GM12878 (cell line): Measurements from ENCODE around the gene SMARCAD1. TPM values are rescaled to one million over a fixed set of nuclear protein-coding genes. Genes with fewer than 3 reads are reported as not detected.
A peak's percentile ranks its signal among the peaks of the same experiment; 100 is the strongest.

ENCODE experiments used
- ATAC-seq: fragments of 200-7000 bp; cut with Tn5 transposase; 3 replicates; pipeline ENCODE4 v1.9.1; 2020; ENCODE audit warnings: mild to moderate bottlenecking, moderate library complexity
- BruUV-seq: library from RNA; stranded (reverse); fragments of 400-500 nt; replicated peaks from 2 replicates; lab custom pipeline; 2021; lab: Mats Ljungman, UMichigan
- CTCF ChIA-PET: fragments of 300-600 bp; sonication (Branson Sonifier 250); formaldehyde crosslinking; extraction: SDS; loops from one replicate; lab custom pipeline; 2021; ENCODE audit warnings: inconsistent platforms; lab: Yijun Ruan, JAX
- POLR2A ChIA-PET: fragments of 350-600 bp; formaldehyde crosslinking; extraction: SDS; loops from one replicate; lab custom pipeline; 2021; ENCODE audit warnings: inconsistent platforms; lab: Charles Lee
- RAD21 ChIA-PET: fragments of 300-600 bp; sonication (Branson Sonifier 250); formaldehyde crosslinking; loops from one replicate; lab custom pipeline; 2023; ENCODE audit warnings: antibody characterized with exemption; ENCODE audit not compliant: unreplicated experiment; lab: Charles Lee
- SMC1A ChIA-PET: fragments of 300-600 bp; sonication (Branson Sonifier 250); formaldehyde crosslinking; loops from one replicate; lab custom pipeline; 2023; ENCODE audit not compliant: unreplicated experiment, uncharacterized antibody; lab: Charles Lee
- DNase-seq: peaks from one replicate; pipeline ENCODE4 v3.0.0-alpha.2; 2011; ENCODE audit warnings: low read depth, low spot score
- FAIRE-seq: peaks from 3 replicates; lab custom pipeline; 2011; peaks lifted over from hg19 to GRCh38; lab: Jason Lieb, UNC
- H2AFZ ChIP-seq: 2 replicates; pipeline ENCODE4 v1.6.0; 2011; ENCODE audit warnings: low read depth, low read length, control low read depth; ENCODE audit not compliant: control insufficient read depth
- H3K27ac ChIP-seq: 2 replicates; pipeline ENCODE4 v1.5.1; 2011; ENCODE audit warnings: control low read depth; ENCODE audit not compliant: control insufficient read depth, insufficient read depth
- H3K27me3 ChIP-seq, 2 experiments: replicated peaks in 1 of 2; 2 replicates each; pipeline versions ENCODE4 v1.6.0 to v1.6.1; 2011; ENCODE audit warnings: low read length in 1 of 2; ENCODE audit not compliant: control insufficient read depth in 2 of 2, insufficient read depth in 2 of 2
- H3K36me3 ChIP-seq, 2 experiments: 2 replicates each; pipeline ENCODE4 v1.5.1; 2011; ENCODE audit warnings: low read length in 1 of 2; ENCODE audit not compliant: control insufficient read depth in 2 of 2, insufficient read depth in 2 of 2
- H3K4me1 ChIP-seq: 2 replicates; pipeline ENCODE4 v1.6.1; 2011; ENCODE audit warnings: mild to moderate bottlenecking, low read length, moderate library complexity, mixed read lengths; ENCODE audit not compliant: control insufficient read depth, insufficient read depth
- H3K4me2 ChIP-seq: 2 replicates; pipeline ENCODE4 v1.6.0; 2011; ENCODE audit warnings: control low read depth; ENCODE audit not compliant: control insufficient read depth, insufficient read depth
- H3K4me3 ChIP-seq: fragments of 200-600 bp; sonication (generic); 2 replicates; pipeline ENCODE4 v1.5.1; 2016
- H3K79me2 ChIP-seq: 2 replicates; pipeline ENCODE4 v1.6.0; 2011; ENCODE audit warnings: low read length; ENCODE audit not compliant: control insufficient read depth, insufficient read depth
- H3K9ac ChIP-seq: 2 replicates; pipeline ENCODE4 v1.8.0; 2011; ENCODE audit warnings: low read length, control low read depth, mixed read lengths; ENCODE audit not compliant: control insufficient read depth, insufficient read depth
- H3K9me3 ChIP-seq: replicated peaks from 3 replicates; pipeline ENCODE4 v1.5.1; 2011; ENCODE audit warnings: mild to moderate bottlenecking, low read length; ENCODE audit not compliant: control insufficient read depth, insufficient read depth
- H4K20me1 ChIP-seq: 2 replicates; pipeline ENCODE4 v1.6.0; 2011; ENCODE audit not compliant: control insufficient read depth, insufficient read depth
- EZH2 ChIP-seq: IDR thresholded peaks from 2 replicates; pipeline ENCODE4 v1.6.1; 2012; ENCODE audit warnings: low read depth, mild to moderate bottlenecking, control low read depth, inconsistent platforms, low read length, borderline replicate concordance; ENCODE audit not compliant: control insufficient read depth
- FOS ChIP-seq: IDR thresholded peaks from 3 replicates; pipeline ENCODE4 v1.6.1; 2011; ENCODE audit warnings: borderline replicate concordance; ENCODE audit not compliant: insufficient read length; ENCODE audit errors: extremely low read depth
- FOXM1 ChIP-seq: IDR thresholded peaks from 2 replicates; pipeline ENCODE4 v1.6.1; 2012; ENCODE audit warnings: low read depth, mild to moderate bottlenecking, inconsistent platforms, low read length, moderate library complexity
- GATAD2B ChIP-seq: fragments of 450-650 bp; conservative IDR thresholded peaks from 2 replicates; pipeline ENCODE4 v1.6.1; 2017; ENCODE audit warnings: low read depth, mild to moderate bottlenecking, moderate library complexity
- MYB ChIP-seq: fragments of 150-350 bp; IDR thresholded peaks from 2 replicates; pipeline ENCODE4 v1.6.1; 2014; ENCODE audit warnings: mild to moderate bottlenecking, low read depth, low read length, borderline replicate concordance
- PAX8 ChIP-seq: fragments of 450-650 bp; IDR thresholded peaks from 2 replicates; pipeline ENCODE4 v1.6.1; 2017; ENCODE audit warnings: mild to moderate bottlenecking, moderate library complexity
- POLR2AphosphoS5 ChIP-seq: IDR thresholded peaks from 2 replicates; pipeline ENCODE4 v1.6.1; 2011; ENCODE audit warnings: mild to moderate bottlenecking, low read length, inconsistent platforms
- RUNX3 ChIP-seq: IDR thresholded peaks from 2 replicates; pipeline ENCODE4 v1.6.1; 2012; ENCODE audit warnings: low read length, inconsistent platforms
- SPI1 ChIP-seq: IDR thresholded peaks from 2 replicates; pipeline ENCODE4 v1.6.1; 2011; ENCODE audit warnings: low read depth, mild to moderate bottlenecking, low read length, moderate library complexity, borderline replicate concordance; ENCODE audit not compliant: insufficient read depth
- TCF3 ChIP-seq: IDR thresholded peaks from 2 replicates; pipeline ENCODE4 v1.6.1; 2012; ENCODE audit warnings: low read depth, mild to moderate bottlenecking, low read length, borderline replicate concordance; ENCODE audit not compliant: insufficient read depth
- ZNF274 ChIP-seq: IDR thresholded peaks from one replicate; pipeline ENCODE4 v1.8.0; 2011; ENCODE audit not compliant: insufficient read length, insufficient read depth
- ZSCAN29 ChIP-seq: fragments of 450-650 bp; IDR thresholded peaks from 2 replicates; pipeline ENCODE4 v1.6.1; 2017; ENCODE audit warnings: mild to moderate bottlenecking, moderate library complexity
- WGBS: methylation state at CpG from one replicate; pipeline ENCODE4 v1.1.6; 2016; ENCODE audit warnings: low lambda C conversion rate; ENCODE audit not compliant: insufficient replicate concordance, insufficient coverage; ENCODE audit errors: missing lambda C conversion rate; 5-methylcytosine and 5-hydroxymethylcytosine counted together
- in situ Hi-C: fragments of 300-500 bp; cut with MboI; formaldehyde crosslinking; loops from 9 replicates; pipeline ENCODE4 v1.14.3; 2018; ENCODE audit warnings: mixed read lengths
- intact Hi-C: fragments of 100-400 bp; cut with micrococcal nuclease; formaldehyde crosslinking; loops from one replicate; pipeline ENCODE4 v1.14.2; 2022; ENCODE audit not compliant: unreplicated experiment
- polyA plus RNA-seq, 11 experiments: library from polyadenylated mRNA; depleted of rRNA in 4 of 11; unstranded in 6 of 11; stranded (reverse) in 5 of 11; fragments of >200 nt; fragmentation: Nextera tagmentation in 4 of 11; fragmentation: Illumina TruSeq in 1 of 11; extraction: Ambion mirVana in 4 of 11; extraction: Trizol in 1 of 11; gene quantifications; 1 replicate in 1 of 11; 2 replicates in 10 of 11; pipeline versions ENCODE4 v1.2.1 to v1.2.3, GENCODE V29; 2011 to 2016; ENCODE audit warnings: inconsistent platforms in 2 of 11, missing spikeins in 2 of 11, low read depth in 1 of 11
- total RNA-seq, 4 experiments: library from RNA; depleted of rRNA in 3 of 4; stranded (reverse); fragments of >200 nt in 3 of 4; fragmentation: Illumina TruSeq in 1 of 4; extraction: Trizol in 1 of 4; gene quantifications; 2 replicates each; pipeline versions ENCODE4 v1.2.1 to v1.2.3, GENCODE V29; 2013 to 2021
- TF ChIP-seq, protein P1 (sequence below): fragments of 450-650 bp; IDR thresholded peaks from 2 replicates; pipeline ENCODE4 v1.6.1; 2017; ENCODE audit warnings: mild to moderate bottlenecking
- TF ChIP-seq, protein P2 (sequence below): fragments of 450-650 bp; IDR thresholded peaks from 2 replicates; pipeline ENCODE4 v1.6.1; 2016; ENCODE audit warnings: mild to moderate bottlenecking

The SMARCAD1 gene
- total and polyA plus RNA-seq, 10 of the 15 experiments (the other 5 are each of a cell fraction or from before 2014, with no cell fraction given) = 7.6 to 41.2 (median 27.7) TPM

DNA sequence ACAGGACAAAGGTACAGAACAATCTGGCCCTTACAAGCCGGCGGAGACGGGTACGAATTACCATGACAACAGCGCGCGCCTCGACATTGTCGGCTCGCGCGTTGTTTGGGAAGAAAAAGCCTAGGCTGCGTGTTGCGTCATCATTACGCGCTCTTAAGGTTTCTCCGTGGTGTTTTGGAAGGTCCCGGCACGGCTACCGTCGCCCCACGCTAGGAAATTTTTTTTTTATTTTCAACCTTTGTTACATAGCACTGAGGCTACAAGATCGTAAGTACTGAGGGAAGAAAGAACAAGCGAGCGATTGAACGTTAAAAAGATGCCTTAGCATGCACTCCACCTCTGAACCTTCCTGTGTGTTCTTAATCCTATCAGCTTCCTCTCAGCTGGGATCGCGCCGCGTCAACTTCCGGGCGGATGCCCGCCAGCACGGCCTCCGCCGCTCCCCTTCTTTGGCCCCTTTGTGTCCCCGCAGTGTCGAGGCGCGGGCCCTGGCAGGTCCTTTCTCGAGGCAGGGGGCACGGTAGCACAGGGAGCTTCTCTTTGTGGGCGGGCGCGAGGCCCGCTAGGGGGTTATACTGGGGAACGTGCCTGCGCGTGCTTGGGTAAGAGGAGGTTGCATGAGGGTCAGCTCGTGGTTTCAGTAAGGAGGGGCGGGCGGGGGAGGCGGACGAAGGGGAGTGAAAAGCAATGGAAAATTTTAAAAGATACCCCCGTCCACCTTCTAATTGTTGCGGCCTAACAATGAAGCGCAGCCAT, at the start of gene SMARCAD1 (continued):
- TF ChIP-seq, protein P1, sequence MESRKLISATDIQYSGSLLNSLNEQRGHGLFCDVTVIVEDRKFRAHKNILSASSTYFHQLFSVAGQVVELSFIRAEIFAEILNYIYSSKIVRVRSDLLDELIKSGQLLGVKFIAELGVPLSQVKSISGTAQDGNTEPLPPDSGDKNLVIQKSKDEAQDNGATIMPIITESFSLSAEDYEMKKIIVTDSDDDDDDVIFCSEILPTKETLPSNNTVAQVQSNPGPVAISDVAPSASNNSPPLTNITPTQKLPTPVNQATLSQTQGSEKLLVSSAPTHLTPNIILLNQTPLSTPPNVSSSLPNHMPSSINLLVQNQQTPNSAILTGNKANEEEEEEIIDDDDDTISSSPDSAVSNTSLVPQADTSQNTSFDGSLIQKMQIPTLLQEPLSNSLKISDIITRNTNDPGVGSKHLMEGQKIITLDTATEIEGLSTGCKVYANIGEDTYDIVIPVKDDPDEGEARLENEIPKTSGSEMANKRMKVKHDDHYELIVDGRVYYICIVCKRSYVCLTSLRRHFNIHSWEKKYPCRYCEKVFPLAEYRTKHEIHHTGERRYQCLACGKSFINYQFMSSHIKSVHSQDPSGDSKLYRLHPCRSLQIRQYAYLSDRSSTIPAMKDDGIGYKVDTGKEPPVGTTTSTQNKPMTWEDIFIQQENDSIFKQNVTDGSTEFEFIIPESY = no peak
- TF ChIP-seq GATAD2B (0 out of 2 replicates have a peak, but pooled peaks have one; percentile 50), SPI1 (no peak), FOXM1 (peak; percentile 49; the same call in 1 of the 2 replicates), RUNX3 (peak; percentile 20), PAX8 (no peak), POLR2AphosphoS5 (peak; percentile 86), ZNF274 (no peak)
- TF ChIP-seq, protein P2, sequence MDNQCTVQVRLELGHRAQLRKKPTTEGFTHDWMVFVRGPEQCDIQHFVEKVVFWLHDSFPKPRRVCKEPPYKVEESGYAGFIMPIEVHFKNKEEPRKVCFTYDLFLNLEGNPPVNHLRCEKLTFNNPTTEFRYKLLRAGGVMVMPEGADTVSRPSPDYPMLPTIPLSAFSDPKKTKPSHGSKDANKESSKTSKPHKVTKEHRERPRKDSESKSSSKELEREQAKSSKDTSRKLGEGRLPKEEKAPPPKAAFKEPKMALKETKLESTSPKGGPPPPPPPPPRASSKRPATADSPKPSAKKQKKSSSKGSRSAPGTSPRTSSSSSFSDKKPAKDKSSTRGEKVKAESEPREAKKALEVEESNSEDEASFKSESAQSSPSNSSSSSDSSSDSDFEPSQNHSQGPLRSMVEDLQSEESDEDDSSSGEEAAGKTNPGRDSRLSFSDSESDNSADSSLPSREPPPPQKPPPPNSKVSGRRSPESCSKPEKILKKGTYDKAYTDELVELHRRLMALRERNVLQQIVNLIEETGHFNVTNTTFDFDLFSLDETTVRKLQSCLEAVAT = peak; percentile 91

DNA sequence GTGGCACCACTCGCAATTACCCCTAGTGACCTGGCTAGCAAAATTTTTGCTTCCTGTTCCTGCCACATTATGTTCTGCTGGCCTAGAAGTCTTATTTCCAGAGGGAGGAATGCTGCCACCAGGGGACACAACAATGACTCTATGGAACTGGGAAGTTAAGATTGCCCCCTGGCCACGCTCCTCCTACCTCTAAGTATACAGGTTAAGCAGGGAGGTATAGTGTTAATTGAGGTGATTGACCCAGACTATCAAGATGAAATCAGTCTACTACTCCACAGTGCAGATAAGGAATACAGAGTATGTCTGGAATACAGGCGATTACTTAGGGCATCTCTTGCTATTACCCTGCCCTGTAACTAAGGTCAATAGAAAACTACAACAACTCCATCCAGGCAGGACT, 48.8 kb upstream of the SMARCAD1 start:
- ChIA-PET RAD21 (no interaction called here), SMC1A (no interaction called here), POLR2A (no interaction called here), CTCF (no interaction called here)
- Histone ChIP-seq H3K4me2 (no peak overlapping the region), H3K36me3 (no peaks in the 10 kb centered on the region), H3K9me3 (no peaks in the 10 kb centered on the region), H3K79me2 (no peaks in the 10 kb centered on the region), H3K27ac (no peak overlapping the region), H4K20me1 (no peaks in the 10 kb centered on the region), H3K4me3 (no peak overlapping the region), H2AFZ (no peak overlapping the region), H3K4me1 (no peaks in the 10 kb centered on the region), H3K27me3 (no peaks in the 10 kb centered on the region), H3K9ac (no peak overlapping the region)
- intact Hi-C loops = no loop called here
- TF ChIP-seq EZH2 (no peak), ZSCAN29 (no peak), MYB (no peak), FOS (no peak), TCF3 (no peak), SPI1 (no peak)
- ATAC-seq = no peak
- in situ Hi-C loops = no loop called here
- WGBS = 60% methylated on average over 3 of the region's 3 CpGs
- no TSS peak for BruUV-seq
- DNase-seq = no peak
- no peak for FAIRE-seq
